Globus pallidus (tissue), 1 donor: ENCODE measurements around the gene AURKA.

Source experiments
- DNase-seq: peaks from one replicate; pipeline ENCODE4 v3.0.0-alpha.2; 2015; ENCODE audit warnings: low spot score

Gene AURKA

DNA sequence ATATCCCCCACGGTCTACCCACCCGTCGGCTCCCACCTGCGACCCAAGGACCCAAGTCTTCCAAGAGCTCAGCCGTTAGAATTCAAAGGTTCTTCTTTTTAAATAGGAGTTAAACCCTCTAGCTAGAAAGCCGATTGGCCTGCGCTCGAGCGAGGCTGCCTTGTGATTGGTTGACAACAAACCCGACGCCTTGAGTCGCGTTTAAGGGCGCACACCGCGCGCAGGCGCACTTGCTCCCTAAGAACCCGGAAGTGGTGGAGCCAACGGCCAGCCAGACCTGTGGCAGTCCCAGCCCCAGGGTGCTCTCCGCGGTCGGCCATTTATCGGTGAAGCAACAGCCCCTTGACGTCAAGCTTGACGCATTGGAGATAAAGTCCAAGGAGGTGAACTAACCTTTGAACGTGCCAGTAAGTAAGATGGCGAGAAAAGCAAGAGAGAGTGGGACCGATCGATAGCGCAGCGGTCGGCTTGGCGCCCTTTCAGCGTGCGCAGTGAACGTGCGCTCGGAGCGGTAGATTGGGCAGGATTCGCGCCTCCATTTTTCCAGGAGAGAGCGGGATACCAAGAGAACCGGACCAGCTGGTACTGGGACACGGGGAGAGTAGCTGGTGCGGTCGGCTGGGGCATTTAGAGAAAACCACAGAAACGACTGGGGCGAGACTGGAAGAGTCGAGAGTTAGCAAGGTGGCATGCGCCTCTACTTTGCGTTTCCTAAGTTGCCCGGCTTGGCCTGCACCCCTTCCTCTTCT is at the start of gene AURKA, which contains the start of gene CSTF1:
TSS of gene AURKA (minus strand) at position 84 of the 749 bp plus-strand sequence. CDS start 4,018 bp downstream, outside the sequence.
TSS of gene CSTF1 (plus strand) at position 514 of the 749 bp plus-strand sequence. CDS start 2,908 bp downstream, outside the sequence.
- peak; percentile 99 for DNase-seq

DNA sequence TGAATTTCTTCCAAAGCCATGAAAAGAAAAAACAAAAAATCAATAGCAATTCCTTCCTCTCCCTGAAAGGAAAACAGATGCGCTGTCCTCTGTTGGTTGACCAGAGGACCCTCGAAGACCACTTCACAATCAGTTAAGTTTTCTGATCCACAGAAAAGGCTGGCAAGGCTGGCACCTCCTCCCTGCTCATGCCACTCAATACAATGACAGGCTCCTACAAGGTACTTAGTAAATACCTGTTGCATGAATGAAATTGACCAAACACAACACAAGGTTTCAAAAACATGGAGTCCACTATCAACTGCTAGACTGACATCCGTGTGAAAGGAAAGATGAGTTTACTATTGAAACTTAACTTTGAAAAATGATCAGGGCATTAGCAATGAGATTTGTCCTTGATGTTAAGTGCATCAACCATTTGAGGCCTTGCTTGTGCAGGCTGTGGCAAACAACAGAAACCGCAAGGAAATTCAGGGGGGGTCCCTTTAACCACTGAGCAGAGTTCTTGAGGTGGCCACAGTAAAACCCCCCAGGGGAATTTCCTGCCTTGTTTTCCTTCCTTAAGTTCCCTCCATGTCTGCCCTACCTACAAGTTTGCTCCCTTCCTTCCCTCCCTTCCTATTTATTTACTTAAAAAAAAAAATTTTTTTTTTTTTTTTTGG is 48.5 kb upstream of the AURKA start:
- no peak for DNase-seq

- DNase-seq = no peak
These were observed 47.8 kb upstream of the AURKA start for GRCh38 chr20:56439771-56440291.

DNA sequence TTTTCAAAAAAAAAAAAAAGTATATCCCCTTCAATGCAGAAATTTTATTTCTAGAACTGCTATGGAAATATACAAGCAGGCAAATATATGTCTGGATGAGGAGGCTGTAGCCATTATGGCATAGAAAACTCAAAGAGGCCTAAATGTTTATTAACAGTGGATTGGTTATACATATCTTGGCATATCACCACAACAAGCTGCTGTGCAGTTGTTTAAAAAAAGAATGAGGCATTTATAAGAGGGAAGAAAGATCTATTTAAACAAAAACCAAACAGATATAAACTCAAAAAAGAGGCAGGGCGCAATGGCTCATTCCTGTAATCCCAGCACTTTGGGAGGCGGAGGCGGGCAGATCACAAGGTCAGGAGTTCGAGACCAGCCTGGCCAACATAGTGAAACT is 46.3 kb upstream of the AURKA start:
- DNase-seq = no peak

- DNase-seq = no peak
These were observed 45.4 kb upstream of the AURKA start for GRCh38 chr20:56437196-56437960.

DNA sequence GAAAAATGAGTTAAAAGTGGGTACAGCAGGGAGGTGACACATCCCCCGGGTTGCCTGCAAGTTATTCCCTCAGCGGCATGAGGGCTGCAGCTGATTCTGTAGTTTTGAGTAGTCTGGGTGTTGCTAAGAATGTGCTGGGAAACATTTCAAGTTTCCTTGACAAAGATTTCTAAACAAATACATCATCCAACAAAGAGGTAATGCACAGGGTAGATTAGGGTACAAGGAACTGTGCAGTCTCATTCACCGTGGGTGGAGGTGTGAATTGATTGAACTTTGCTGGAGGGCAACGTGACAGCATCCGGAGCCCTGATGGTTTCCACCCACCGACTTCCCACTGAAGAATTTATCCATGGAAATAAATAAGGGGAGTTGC is 41.9 kb upstream of the AURKA start:
- DNase-seq = no peak

- no peak for DNase-seq
These were observed 41.3 kb upstream of the AURKA start for GRCh38 chr20:56433221-56433879.

DNA sequence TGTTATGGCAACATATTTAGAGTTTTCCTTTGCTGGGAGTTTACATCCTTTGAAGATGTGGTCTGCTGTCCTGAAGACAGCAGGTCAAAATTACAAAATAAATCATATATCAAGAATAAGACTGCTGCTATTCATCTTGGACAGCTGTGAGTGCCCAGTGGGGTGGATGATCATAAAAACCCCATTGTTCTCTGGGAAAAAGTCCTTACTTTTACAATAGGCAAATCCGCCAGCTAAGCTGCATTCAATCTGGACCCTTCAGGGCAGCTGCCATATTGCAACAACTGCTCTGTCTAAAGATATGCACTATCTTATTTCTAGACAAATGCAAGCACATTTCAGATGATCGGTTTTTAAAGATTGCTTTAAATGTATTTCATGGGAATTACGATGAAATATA is 39.5 kb upstream of the AURKA start:
- DNase-seq = peak; percentile 60

DNA sequence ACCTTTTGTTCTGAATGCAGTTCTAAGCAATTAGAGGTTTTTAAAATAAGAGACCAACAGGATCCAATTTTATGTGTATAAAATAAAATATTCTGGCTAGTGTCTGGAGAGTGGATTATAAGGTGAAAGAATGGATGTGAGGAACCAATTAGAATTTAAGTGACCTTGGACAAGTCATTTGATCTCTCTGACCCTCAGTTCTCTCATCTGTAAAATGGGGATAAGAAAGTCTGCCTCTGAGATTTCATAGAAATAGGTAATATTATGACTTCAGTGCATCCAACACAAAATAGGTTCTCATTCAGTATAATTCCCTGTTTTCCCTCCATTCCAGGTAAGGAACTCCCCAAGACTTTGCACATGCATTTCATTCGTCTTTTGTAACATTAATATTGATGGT is 38.9 kb upstream of the AURKA start:
- no peak for DNase-seq

DNA sequence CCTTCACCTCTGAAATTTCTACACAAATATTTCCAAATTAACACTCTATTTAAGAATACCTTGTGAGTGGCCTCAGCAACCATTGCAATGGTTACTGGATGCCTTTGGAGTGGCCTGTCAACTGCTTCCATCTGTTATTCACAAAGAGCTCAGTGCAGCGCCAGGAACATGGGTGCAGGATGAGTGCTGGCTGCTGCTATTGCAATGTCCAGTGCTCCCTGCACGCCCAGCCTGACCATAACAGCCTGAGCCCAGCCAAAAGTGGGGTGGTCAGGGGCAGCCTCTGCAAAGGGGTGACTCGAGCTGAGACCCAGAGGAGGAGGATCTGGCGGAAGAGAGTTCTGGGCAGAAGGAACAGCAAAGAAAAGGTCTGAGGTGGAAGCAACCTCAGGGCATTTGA is 38.4 kb upstream of the AURKA start:
- DNase-seq = no peak

DNA sequence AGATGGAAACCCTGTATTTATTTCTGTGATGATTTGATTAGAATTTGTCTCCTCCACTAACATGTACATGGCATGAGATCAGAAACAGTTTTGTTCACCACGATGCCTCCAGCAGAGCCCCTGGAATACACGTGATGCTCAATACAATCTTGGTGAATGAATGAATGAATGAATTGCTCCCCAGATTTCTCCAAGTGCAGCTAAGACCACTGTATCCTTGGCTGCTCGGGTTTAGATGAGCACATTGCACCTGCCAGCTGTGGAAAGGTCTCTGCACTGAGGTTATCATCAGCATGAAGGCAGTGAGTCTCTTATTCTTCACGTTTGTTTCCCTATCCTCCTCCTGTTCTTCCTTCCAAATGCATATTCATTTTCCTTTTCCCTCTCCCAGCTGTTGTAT is 37.9 kb upstream of the AURKA start:
- no peak for DNase-seq

- no peak for DNase-seq
These were observed 37.5 kb upstream of the AURKA start for GRCh38 chr20:56429502-56429901.

DNA sequence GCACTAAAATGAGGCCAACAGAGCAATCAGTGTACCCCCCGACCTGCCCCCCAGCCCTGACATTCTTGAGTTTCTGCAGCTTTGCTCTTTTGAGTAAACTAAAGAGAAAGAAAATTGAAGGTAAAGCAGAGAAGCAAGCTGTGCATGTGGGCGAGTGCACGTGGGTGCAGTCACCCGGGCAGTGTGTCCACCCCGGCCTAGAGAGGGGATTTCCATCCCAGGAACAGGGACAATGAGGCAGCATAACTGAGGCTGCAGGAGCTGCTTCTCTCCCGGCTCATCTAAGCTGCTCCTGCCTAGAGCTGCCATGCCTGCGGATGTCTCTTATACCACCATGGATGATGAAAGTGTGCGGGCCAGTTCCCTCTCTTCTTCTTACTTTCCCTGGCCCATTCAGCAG is 36.9 kb upstream of the AURKA start:
- no peak for DNase-seq

- no peak for DNase-seq
These were observed 36.4 kb upstream of the AURKA start for GRCh38 chr20:56428410-56428809.

DNA sequence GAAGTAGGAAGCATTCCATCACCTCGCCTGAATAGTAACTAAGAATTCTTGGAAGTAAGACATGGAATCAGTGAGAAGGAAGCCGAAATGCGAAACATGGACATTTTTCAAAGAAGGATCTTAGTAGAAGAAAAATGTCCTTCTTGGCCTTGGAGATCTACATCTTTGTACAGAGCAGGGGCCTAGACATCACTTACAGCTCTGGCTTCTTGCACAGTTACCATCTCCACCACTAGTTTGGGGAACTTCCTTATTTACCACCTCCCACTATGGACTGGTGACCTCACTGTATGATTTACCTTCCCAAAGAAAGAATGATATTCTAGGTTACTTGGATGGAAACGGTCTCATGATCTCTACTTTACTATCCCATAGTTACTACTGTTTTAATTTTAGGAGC is 35.8 kb upstream of the AURKA start:
- no peak for DNase-seq

DNA sequence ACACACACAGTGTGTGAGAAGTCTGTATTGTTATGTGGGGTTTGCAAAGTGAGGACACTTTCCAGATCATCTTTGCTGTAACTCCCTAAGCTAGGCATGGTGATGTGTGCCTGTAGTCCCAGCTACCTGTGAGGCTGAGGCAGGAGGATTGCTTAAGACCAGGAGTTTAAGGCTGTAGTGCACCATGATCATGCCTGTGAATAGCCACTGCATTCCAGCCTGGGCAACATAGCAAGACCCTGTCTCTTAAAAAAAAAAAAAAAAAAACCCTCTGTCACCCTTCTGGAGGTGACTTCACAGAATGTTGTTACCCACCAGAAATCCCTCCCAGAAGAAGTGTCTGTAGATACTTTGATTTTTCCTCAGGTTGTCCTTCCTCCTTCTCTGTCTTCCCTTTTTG is 34.9 kb upstream of the AURKA start:
- no peak for DNase-seq

GRCh38 chr20:56426026-56426425 is 34.0 kb upstream of the AURKA start:
- DNase-seq = no peak

- no peak for DNase-seq
These were observed 32.9 kb upstream of the AURKA start for GRCh38 chr20:56424931-56425330.

GRCh38 chr20:56423886-56424285 is 31.9 kb upstream of the AURKA start:
- DNase-seq = no peak

GRCh38 chr20:56423211-56423610 is 31.2 kb upstream of the AURKA start:
- DNase-seq = no peak

GRCh38 chr20:56422824-56423189 is 30.8 kb upstream of the AURKA start:
- DNase-seq = no peak
